Endothelial cell of umbilical vein (primary cell): Measurements from ENCODE around the gene UTS2B. TPM values are rescaled to one million over a fixed set of nuclear protein-coding genes. Genes with fewer than 3 reads are reported as not detected.

ENCODE experiments used
- BruUV-seq: library from RNA; stranded (reverse); fragments of 400-500 nt; replicated peaks from 2 replicates; lab custom pipeline; 2021; lab: Mats Ljungman, UMichigan
- CTCF ChIA-PET: fragments of 300-600, 350-600 bp; sonication (Branson Sonifier 250); formaldehyde crosslinking; loops from one replicate; lab custom pipeline; 2021; ENCODE audit warnings: antibody characterized with exemption, inconsistent platforms; lab: Charles Lee
- POLR2A ChIA-PET: fragments of 300-600, 350-600 bp; sonication (Branson Sonifier 250); formaldehyde crosslinking; loops from one replicate; lab custom pipeline; 2021; ENCODE audit warnings: antibody characterized with exemption, inconsistent platforms; lab: Charles Lee
- DNase-seq: peaks from one replicate; pipeline ENCODE4 v3.0.0-alpha.2; 2011; ENCODE audit warnings: low read depth, low spot score
- FAIRE-seq: peaks from 2 replicates; lab custom pipeline; 2011; peaks lifted over from hg19 to GRCh38; lab: Jason Lieb, UNC
- H2AFZ ChIP-seq: 2 replicates; pipeline ENCODE4 v1.6.0; 2012; ENCODE audit warnings: low read depth, low read length, control low read depth, inconsistent platforms
- H3K27ac ChIP-seq: 2 replicates; pipeline ENCODE4 v1.5.1; 2011; ENCODE audit warnings: low read depth, mild to moderate bottlenecking, control low read depth, low read length, moderate library complexity; ENCODE audit not compliant: insufficient read depth
- H3K27me3 ChIP-seq, 2 experiments: 2 replicates each; pipeline versions ENCODE4 v1.6.0 to v1.6.1; 2011; ENCODE audit warnings: low read length in 2 of 2, mixed read lengths in 1 of 2; ENCODE audit not compliant: control insufficient read depth in 2 of 2, insufficient read depth in 2 of 2
- H3K36me3 ChIP-seq, 2 experiments: 2 replicates in 1 of 2; 3 replicates in 1 of 2; pipeline ENCODE4 v1.5.1; 2011; ENCODE audit warnings: low read length in 2 of 2, mild to moderate bottlenecking in 1 of 2, moderate library complexity in 1 of 2; ENCODE audit not compliant: control insufficient read depth in 2 of 2, insufficient read depth in 2 of 2; ENCODE audit errors: extremely low read depth in 1 of 2
- H3K4me1 ChIP-seq: 3 replicates; pipeline ENCODE4 v1.5.1; 2011; ENCODE audit warnings: mild to moderate bottlenecking, low read length; ENCODE audit not compliant: control insufficient read depth, insufficient read depth; ENCODE audit errors: extremely low read depth
- H3K4me2 ChIP-seq: 2 replicates; pipeline ENCODE4 v1.6.1; 2011; ENCODE audit warnings: low read length, control low read depth, mixed read lengths; ENCODE audit not compliant: insufficient read depth
- H3K4me3 ChIP-seq, 3 experiments: fragments of 200-600 bp in 1 of 3; sonication (generic), shearing (Covaris generic) in 1 of 3; replicated peaks in 1 of 3; 2 replicates each; pipeline ENCODE4 v1.5.1; 2011 to 2016; ENCODE audit warnings: control low read depth in 3 of 3, low read length in 3 of 3, mild to moderate bottlenecking in 2 of 3, inconsistent platforms in 1 of 3, low read depth in 1 of 3, moderate library complexity in 1 of 3; ENCODE audit not compliant: insufficient read depth in 1 of 3
- H3K79me2 ChIP-seq: 2 replicates; pipeline ENCODE4 v1.6.0; 2012; ENCODE audit warnings: low read length, inconsistent platforms; ENCODE audit not compliant: control insufficient read depth, insufficient read depth
- H3K9ac ChIP-seq: replicated peaks from 2 replicates; pipeline ENCODE3; 2011; ENCODE audit warnings: low read length, control low read depth; ENCODE audit not compliant: insufficient read depth; ENCODE audit errors: extremely low read depth
- H3K9me1 ChIP-seq: replicated peaks from 3 replicates; pipeline ENCODE4 v1.6.0; 2011; ENCODE audit warnings: mild to moderate bottlenecking, low read length; ENCODE audit not compliant: control insufficient read depth, insufficient read depth; ENCODE audit errors: extremely low read depth
- H3K9me3 ChIP-seq: replicated peaks from 2 replicates; pipeline ENCODE4 v1.5.1; 2012; ENCODE audit warnings: low read length, inconsistent platforms; ENCODE audit not compliant: control insufficient read depth, insufficient read depth
- H4K20me1 ChIP-seq: replicated peaks from 2 replicates; pipeline ENCODE3; 2011; ENCODE audit warnings: mild to moderate bottlenecking, low read length; ENCODE audit not compliant: control insufficient read depth, insufficient read depth; ENCODE audit errors: extremely low read depth
- EZH2 ChIP-seq: IDR thresholded peaks from 2 replicates; pipeline ENCODE4 v1.6.1; 2012; ENCODE audit warnings: borderline replicate concordance, low read depth, mild to moderate bottlenecking, moderate library complexity, low read length, inconsistent platforms; ENCODE audit not compliant: severe bottlenecking
- FOS ChIP-seq: IDR thresholded peaks from 2 replicates; pipeline ENCODE4 v1.6.1; 2011; ENCODE audit warnings: mild to moderate bottlenecking, low read length, moderate library complexity, borderline replicate concordance; ENCODE audit not compliant: insufficient read depth
- GATA2 ChIP-seq: IDR thresholded peaks from 2 replicates; pipeline ENCODE4 v1.7.0; 2011; ENCODE audit warnings: low read depth, mild to moderate bottlenecking, moderate library complexity, mixed read lengths, low read length; ENCODE audit not compliant: insufficient read length, insufficient read depth
- JUN ChIP-seq: IDR thresholded peaks from 2 replicates; pipeline ENCODE4 v1.6.1; 2011; ENCODE audit warnings: borderline replicate concordance, low read depth; ENCODE audit not compliant: insufficient read length, insufficient read depth
- MYC ChIP-seq: IDR thresholded peaks from one replicate; pipeline ENCODE4 v1.6.1; 2011; ENCODE audit warnings: mild to moderate bottlenecking, low read depth, low read length
- POLR2A ChIP-seq: IDR thresholded peaks from 2 replicates; pipeline ENCODE4 v1.6.1; 2012; ENCODE audit warnings: low read depth, mild to moderate bottlenecking, control low read depth, low read length
- POLR2AphosphoS5 ChIP-seq: IDR thresholded peaks from 2 replicates; pipeline ENCODE4 v1.6.1; 2012; ENCODE audit warnings: low read depth, mild to moderate bottlenecking, control low read depth, low read length, moderate library complexity; ENCODE audit not compliant: insufficient read depth
- dilution Hi-C: fragments of 300-500 bp; cut with MboI; formaldehyde crosslinking; loops from one replicate; pipeline ENCODE4 v1.15.0; 2019; ENCODE audit warnings: low sequenced_read_pairs; ENCODE audit not compliant: extremely low pct_ligation_motif_present
- intact Hi-C: fragments of 100-400 bp; cut with micrococcal nuclease; formaldehyde crosslinking; loops from one replicate; pipeline ENCODE4 v1.10.0; 2022
- polyA plus RNA-seq, 4 experiments: library from polyadenylated mRNA; depleted of rRNA in 3 of 4; stranded (reverse) in 3 of 4; unstranded in 1 of 4; fragments of >200 nt; gene quantifications; 2 replicates each; pipeline versions ENCODE4 v1.2.1 to v1.2.3, GENCODE V29; 2011 to 2012; ENCODE audit warnings: missing spikeins in 1 of 4
- total RNA-seq: library from RNA; stranded (reverse); gene quantifications from 2 replicates; pipeline ENCODE4 v1.2.3, GENCODE V29; 2021
- TF ChIP-seq, protein P1 (sequence below): IDR thresholded peaks from 2 replicates; pipeline ENCODE4 v1.6.1; 2011; ENCODE audit not compliant: insufficient read depth, insufficient read length
- TF ChIP-seq, protein P2 (sequence below), 2 donors: IDR thresholded peaks; 1 replicate in 1 of 2; 2 replicates in 1 of 2; pipeline ENCODE4 v1.5.1; 2011; ENCODE audit warnings: low read length in 2 of 2, mild to moderate bottlenecking in 2 of 2, moderate library complexity in 2 of 2, control low read depth in 1 of 2, inconsistent platforms in 1 of 2, low read depth in 1 of 2; ENCODE audit not compliant: insufficient read depth in 1 of 2; ENCODE audit errors: extremely low read depth in 1 of 2

The UTS2B gene
- total and polyA plus RNA-seq, 2 donors (not counting 3 experiments of a cell fraction or from before 2014, with no cell fraction given) = 0.21 to 1.1 TPM

DNA sequence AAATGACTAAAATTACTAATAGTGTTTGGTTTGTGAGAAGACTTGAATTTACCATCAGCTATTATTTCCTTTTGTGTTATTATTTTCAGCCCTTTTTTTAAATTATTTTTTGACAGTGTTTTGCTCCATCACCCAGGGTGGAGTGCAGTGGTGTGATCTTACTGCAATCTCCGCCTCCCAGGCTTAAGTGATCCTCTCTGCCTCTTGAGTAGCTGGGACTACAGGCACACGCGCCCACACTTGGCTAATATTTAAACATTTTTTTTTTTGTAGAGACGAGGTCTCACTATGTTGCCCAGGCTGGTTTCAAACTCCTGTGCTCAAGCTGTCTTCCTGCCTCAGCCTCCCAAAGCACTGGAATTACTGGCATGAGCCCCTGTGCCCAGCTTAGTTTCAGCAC is 31.7 kb upstream of the UTS2B start:
- CTCF ChIA-PET = no interaction called here
- BruUV-seq = no TSS peak
- no peak for FAIRE-seq
- no peak for DNase-seq
- Histone ChIP-seq H2AFZ (no peak overlapping the region), H4K20me1 (no peaks in the 10 kb centered on the region), H3K9me3 (no peaks in the 10 kb centered on the region), H3K4me2 (no peak overlapping the region), H3K4me1 (peaks cover 49% of the 10 kb centered on the region), H3K36me3 (peaks cover 12 to 37% of the 10 kb centered on the region in 2 experiments), H3K4me3 (no peak overlapping the region), H3K9me1 (no peaks in the 10 kb centered on the region), H3K9ac (no peak overlapping the region), H3K79me2 (peaks cover 65% of the 10 kb centered on the region), H3K27me3 (no peaks in the 10 kb centered on the region), H3K27ac (no peak overlapping the region)
- POLR2A ChIA-PET = interaction anchor here (0.7 kb wide), 1 partner anchor 1074 kb away, joined by 4 read pairs; no protein-coding TSS in a partner anchor
- intact Hi-C loops (no loop called here), dilution Hi-C loops (no loop called here)
- TF ChIP-seq MYC (no peak), FOS (no peak), JUN (no peak), EZH2 (no peak), POLR2AphosphoS5 (no peak), GATA2 (no peak), POLR2A (no peak)
- TF ChIP-seq, protein P1, sequence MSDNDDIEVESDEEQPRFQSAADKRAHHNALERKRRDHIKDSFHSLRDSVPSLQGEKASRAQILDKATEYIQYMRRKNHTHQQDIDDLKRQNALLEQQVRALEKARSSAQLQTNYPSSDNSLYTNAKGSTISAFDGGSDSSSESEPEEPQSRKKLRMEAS = no peak
- TF ChIP-seq, protein P2, sequence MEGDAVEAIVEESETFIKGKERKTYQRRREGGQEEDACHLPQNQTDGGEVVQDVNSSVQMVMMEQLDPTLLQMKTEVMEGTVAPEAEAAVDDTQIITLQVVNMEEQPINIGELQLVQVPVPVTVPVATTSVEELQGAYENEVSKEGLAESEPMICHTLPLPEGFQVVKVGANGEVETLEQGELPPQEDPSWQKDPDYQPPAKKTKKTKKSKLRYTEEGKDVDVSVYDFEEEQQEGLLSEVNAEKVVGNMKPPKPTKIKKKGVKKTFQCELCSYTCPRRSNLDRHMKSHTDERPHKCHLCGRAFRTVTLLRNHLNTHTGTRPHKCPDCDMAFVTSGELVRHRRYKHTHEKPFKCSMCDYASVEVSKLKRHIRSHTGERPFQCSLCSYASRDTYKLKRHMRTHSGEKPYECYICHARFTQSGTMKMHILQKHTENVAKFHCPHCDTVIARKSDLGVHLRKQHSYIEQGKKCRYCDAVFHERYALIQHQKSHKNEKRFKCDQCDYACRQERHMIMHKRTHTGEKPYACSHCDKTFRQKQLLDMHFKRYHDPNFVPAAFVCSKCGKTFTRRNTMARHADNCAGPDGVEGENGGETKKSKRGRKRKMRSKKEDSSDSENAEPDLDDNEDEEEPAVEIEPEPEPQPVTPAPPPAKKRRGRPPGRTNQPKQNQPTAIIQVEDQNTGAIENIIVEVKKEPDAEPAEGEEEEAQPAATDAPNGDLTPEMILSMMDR (IDR thresholded peaks at IDR 0.05; ENCODE audit: extremely low read depth in 1 of 2, insufficient read depth in 1 of 2, low read depth in 1 of 2, low read length in 2 of 2) = no peak
